Measurements from ENCODE around the gene C8A.

- TF ChIP-seq CREB1 (IDR thresholded peaks at IDR 0.05; ENCODE audit: low read depth), result no peak
- no peak for TF ChIP-seq MAX (IDR thresholded peaks at IDR 0.05)
Measured at GRCh38 chr1:56905667-56906066, 51.1 kb downstream of the C8A start.

Measured in Ishikawa (cell line).